ENCODE results near the gene ETV3. TPM values are rescaled to one million over a fixed set of nuclear protein-coding genes. Genes with fewer than 3 reads are reported as not detected.

ETV3 gene
- total RNA-seq, 1 experiment from 2014 or later, result 36.3 TPM

DNA sequence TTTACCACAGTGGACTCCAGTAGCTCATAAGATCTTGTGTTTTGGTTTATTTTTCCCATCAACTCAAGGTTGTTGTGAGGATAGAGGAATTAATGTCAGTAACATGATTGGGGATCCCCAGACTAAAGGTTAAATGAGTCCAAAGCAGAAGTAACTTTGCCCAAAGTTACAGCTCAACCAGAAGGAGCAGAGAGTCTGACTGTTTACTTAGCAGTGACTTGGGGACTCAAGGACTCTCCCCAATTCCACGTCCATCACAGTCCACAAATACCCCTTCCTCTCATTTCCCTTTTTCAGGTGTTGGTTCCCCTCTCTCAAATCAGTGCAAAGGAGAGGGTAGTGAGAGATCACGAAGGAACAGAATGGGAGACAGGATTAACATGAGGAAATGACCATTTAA is 4.0 kb upstream of the ETV3 start:
- Histone ChIP-seq H4K5ac (ENCODE audit: insufficient read length, low read depth, low read length) (no peak overlapping the region), H2AFZ (ENCODE audit: low read length) (no peak overlapping the region), H3K4ac (ENCODE audit: low read depth, low read length) (no peak overlapping the region), H3K23ac (ENCODE audit: insufficient read length, low read depth, low read length) (no peak overlapping the region), H2BK5ac (ENCODE audit: insufficient read length, low read length) (no peak overlapping the region), H3K27ac (ENCODE audit: insufficient read length, low read depth, low read length) (no peak overlapping the region), H3K9ac (ENCODE audit: extremely low read depth, insufficient read length, low read length) (no peak overlapping the region), H2BK12ac (ENCODE audit: insufficient read length, low read depth, low read length) (no peak overlapping the region), H3K18ac (ENCODE audit: insufficient read length, low read depth, low read length) (no peak overlapping the region), H2BK15ac (ENCODE audit: low read depth, low read length) (no peak overlapping the region), H2BK120ac (ENCODE audit: low read depth, low read length, poor library complexity, severe bottlenecking) (no peak overlapping the region), H3K56ac (ENCODE audit: insufficient read length, low read depth, low read length) (no peak overlapping the region), H4K91ac (ENCODE audit: insufficient read length, low read depth, low read length) (no peak overlapping the region), H3K79me1 (ENCODE audit: insufficient read depth, low read depth, low read length, poor library complexity, severe bottlenecking) (no peaks in the 10 kb centered on the region), H3K4me1 (ENCODE audit: insufficient read depth, low read length) (peaks cover 2% of the 10 kb centered on the region; the same call in 1 of the 2 replicates), H4K8ac (replicated peaks; ENCODE audit: insufficient read length, low read depth, low read length) (no peak overlapping the region), H4K20me1 (ENCODE audit: control insufficient read depth, insufficient read depth, insufficient read length) (no peaks in the 10 kb centered on the region), H3T11ph (ENCODE audit: low read length) (no peak overlapping the region), H2AK5ac (ENCODE audit: insufficient read length, low read length) (no peak overlapping the region), H3K9me3 (ENCODE audit: control insufficient read depth, low read depth, low read length) (no peaks in the 10 kb centered on the region), H2BK20ac (ENCODE audit: low read depth, low read length, poor library complexity, severe bottlenecking) (no peak overlapping the region), H3K14ac (ENCODE audit: insufficient read depth, low read length) (no peak overlapping the region), H3K79me2 (ENCODE audit: insufficient read depth, low read length) (peaks cover 6% of the 10 kb centered on the region; the same call in 1 of the 2 replicates), H3K4me2 (ENCODE audit: insufficient read depth, insufficient read length, low read length) (no peak overlapping the region), H3K27me3 (ENCODE audit: insufficient read depth, low read length) (peaks cover 3% of the 10 kb centered on the region; the same call in 1 of the 2 replicates), H3K23me2 (ENCODE audit: insufficient read length, low read depth, low read length, poor library complexity, severe bottlenecking) (peaks cover 13% of the 10 kb centered on the region)
- Mint-ChIP-seq H3K27me3 (ENCODE audit: low read depth) (no peaks in the 10 kb centered on the region), H3K4me1 (peaks cover 40 to 44% of the 10 kb centered on the region in 2 experiments), H3K27ac (no peak overlapping the region), H3K4me3 (no peak overlapping the region), H3K9me3 (no peaks in the 10 kb centered on the region), H3K36me3 (ENCODE audit: insufficient read depth in 1 of 3, low read depth in 3 of 3) (no peaks in the 10 kb centered on the region)
- TF ChIP-seq, protein P1, sequence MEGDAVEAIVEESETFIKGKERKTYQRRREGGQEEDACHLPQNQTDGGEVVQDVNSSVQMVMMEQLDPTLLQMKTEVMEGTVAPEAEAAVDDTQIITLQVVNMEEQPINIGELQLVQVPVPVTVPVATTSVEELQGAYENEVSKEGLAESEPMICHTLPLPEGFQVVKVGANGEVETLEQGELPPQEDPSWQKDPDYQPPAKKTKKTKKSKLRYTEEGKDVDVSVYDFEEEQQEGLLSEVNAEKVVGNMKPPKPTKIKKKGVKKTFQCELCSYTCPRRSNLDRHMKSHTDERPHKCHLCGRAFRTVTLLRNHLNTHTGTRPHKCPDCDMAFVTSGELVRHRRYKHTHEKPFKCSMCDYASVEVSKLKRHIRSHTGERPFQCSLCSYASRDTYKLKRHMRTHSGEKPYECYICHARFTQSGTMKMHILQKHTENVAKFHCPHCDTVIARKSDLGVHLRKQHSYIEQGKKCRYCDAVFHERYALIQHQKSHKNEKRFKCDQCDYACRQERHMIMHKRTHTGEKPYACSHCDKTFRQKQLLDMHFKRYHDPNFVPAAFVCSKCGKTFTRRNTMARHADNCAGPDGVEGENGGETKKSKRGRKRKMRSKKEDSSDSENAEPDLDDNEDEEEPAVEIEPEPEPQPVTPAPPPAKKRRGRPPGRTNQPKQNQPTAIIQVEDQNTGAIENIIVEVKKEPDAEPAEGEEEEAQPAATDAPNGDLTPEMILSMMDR (conservative IDR thresholded peaks at IDR 0.05), result no peak
- no peak for DNase-seq
- WGBS (ENCODE audit: extremely low coverage, insufficient read length, low lambda C conversion rate), result no CpG with 5 or more reads among the region's 2 CpGs
